ENCODE results near the gene LILRA2.
A peak's percentile ranks its signal among the peaks of the same experiment; 100 is the strongest.
"Not testable (repeated sequence)": the region's sequence is repeated elsewhere in the genome, so short reads cannot be mapped to it uniquely, and the experiment has no call there.

Gene LILRA2

DNA sequence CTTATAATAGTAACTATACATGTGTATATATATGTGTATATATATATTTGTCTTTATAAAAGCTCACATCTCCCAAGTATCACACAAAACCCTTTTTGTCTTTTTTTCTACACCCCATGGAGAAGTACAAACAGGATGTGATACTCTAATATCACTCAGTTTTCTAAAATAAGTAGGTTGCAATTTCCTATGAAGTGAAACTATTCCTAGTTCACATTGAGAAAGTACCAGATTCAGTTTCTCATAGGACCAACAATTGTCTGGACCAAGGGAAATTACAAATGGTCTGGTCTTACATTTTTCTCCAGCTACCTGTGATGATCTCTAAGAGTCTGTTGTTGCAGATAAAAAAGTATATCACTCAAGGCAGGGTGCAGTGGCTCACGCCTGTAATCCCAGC is 38.8 kb downstream of the LILRA2 start:
- DNase-seq = peak; percentile 93

DNA sequence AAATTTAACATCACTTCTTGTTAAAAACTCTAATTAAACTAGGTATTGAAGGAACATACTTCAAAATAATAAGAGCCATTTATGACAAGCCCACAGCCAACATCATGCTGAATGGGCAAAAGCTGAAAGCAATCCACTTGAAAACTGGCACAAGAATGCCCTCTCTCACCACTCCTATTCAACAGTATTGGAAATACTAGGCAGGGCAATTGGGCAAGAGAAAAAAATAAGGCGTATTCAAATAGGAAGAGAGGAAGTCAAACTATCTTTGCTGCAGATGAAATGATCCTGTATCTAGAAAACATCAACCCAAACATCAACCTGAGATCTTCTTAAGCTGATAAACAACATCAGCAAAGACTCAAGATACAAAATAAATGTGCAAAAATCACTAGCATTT is 41.1 kb downstream of the LILRA2 start:
- peak; percentile 82 for DNase-seq

DNA sequence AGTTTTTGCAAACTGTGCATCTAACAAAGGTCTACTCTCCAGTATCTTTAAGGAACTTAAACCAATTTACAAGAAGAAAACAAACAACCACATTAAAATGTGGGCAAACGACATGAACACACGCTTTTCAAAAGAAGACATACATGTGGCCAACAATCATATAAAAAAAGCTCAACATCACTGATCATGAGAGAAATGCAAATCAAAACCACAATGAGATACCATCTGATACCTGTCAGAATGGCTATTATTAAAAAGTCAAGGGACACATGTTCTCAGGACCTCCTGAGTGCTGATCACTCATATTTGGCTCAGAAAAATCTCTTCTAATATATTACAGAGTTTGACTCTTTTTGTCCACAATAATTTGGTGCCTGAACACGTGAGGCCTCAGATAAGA is 42.5 kb downstream of the LILRA2 start:
- DNase-seq = no peak

DNA sequence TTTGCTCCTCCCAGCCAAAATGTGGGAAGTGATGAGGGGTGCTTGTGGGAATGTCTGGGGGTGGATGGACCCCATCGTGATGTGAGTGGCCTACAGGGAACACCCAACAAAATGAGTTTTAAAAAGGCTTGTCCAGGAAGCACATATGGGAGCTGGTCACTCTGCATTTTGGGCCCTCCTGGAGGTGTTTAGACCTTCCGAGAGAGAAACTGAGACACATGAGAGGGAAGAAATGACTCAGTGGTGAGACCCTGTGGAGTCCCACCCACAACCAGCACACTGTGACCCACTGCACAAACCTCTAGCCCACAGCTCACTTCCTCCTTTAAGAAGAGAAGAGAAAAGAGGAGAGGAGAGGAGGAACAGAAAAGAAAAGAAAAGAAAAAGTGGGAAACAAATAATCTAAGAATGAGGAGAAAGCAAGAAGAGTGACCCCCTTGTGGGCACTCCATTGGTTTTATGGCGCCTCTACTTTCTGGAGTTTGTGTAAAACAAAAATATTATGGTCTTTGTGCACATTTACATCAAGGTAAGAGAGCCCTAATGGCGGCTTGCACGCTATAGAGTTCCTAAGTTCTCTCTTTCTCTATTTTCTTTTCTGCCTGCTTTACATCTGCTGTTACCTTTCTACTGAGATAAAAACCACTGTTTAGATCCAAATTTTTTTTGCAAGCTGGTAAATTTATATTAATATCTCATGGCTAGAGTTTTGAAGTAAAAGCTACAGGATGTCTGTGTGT is 43.4 kb downstream of the LILRA2 start:
- DNase-seq = peak; percentile 90

DNA sequence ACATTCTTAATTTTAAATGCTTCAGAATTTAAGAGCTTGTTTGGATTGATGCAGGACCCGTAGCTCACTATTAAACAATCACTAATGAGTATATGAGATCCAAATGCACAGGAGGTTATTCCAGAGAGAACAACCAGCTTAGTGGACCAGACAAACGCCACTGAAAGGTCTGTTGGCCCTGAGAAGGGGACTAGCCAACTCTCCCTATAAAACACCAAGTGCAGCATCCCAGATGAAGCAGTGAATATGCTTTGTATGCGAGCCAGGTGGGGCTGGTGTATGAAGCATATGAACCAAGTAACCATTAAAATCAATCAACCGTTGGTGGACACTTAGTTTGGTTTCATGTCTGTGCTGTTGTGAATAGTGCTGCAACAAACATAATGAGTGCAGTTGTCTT is 46.9 kb downstream of the LILRA2 start:
- no peak for DNase-seq

DNA sequence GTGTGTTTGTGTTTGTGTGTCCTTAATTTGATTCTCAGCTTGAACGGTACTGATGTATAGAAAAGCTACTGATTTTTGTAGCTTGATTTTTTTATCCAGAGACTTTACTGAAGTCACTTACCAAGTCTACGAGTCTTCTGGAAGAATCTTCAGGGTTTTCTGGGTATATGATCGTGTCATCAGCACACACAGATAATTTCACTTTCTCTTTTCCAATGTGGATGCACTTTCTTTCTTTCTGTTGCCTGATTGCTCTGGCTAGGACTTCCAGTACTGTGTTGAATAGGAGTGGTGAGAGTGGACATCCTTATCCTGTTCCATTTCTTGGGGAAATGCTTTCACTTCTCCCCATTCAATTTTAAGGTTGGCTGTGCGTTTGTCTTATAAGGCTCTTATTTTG is 48.8 kb downstream of the LILRA2 start:
- DNase-seq = peak; percentile 70

DNA sequence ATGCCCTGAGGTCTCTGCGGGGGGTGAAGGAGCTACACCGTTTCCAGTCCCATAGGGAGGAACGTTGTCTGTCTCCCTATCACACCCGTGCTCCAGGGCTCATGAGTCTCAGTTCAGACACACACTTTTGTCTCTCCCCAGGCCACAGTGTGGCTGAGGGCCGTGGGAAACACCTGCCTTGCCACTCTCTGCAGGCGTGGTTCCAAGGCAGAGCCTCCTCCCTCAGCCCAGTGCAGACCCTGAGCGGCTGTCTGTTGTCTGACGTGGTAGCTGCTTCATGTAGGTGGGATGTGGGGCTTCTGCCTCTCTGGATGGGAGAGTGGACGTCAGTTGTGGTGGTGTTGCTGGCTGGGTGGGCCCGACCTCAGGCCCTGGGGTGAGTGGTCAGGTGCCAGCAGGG is 50.6 kb downstream of the LILRA2 start:
- DNase-seq = not testable (repeated sequence)

DNA sequence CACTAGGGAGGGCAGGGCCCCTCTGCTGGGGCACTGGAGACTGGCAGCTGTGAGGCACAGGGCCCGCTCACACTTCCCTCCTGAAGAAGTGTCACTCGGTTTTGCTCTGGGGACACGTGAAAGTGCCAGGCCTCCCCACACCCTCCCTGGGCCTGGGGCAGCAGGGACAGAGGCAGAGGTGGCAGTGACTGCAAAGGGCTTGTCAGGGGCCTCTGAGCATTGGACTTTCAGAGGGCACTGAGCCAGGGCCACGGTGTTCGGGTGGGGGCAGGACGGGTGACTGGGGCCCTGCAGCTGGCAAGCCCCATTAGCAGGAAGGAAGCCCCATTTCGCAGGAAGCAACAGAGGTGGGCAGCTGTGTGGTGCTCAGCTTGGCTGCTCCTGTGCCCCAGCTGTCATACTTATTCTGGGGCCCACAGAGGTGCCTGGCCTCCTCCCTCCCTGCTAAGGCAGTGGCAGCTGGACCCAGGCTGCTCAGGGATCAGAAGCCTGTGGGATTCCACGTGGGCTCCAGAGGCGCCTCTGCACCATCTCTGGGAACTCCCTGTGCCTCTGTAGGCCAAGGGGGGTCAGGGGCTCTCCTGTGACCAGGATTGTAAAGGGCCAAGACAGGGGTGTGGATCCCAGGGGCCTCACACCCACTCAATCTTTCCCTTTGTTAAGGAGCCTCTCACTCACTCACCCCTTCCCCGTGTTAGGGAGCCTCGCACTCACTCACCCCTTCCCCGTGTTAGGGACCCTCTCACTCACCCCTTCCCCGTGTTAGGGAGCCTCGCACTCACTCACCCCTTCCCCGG is 51.5 kb downstream of the LILRA2 start:
- DNase-seq = not testable (repeated sequence)

DNA sequence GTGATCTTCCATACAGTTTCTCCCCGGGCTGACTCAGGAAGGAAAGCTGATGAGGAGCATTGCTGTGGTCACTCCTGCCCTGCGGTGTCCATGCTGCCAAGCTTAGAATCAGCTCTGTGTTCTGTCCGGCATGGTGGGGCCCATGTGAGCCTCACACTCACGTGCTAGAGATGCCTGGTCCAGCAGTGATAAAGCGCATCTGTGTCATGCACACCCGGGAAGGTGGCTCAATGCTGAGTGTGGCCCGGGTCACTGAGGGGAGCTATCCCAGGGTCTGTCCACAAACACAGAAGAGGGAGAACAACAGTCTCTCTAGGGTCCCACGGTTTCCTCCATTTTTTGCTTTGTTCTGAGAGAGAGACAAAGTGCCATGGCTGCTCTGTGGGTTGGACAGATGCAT is 53.2 kb downstream of the LILRA2 start:
- no peak for DNase-seq

DNA sequence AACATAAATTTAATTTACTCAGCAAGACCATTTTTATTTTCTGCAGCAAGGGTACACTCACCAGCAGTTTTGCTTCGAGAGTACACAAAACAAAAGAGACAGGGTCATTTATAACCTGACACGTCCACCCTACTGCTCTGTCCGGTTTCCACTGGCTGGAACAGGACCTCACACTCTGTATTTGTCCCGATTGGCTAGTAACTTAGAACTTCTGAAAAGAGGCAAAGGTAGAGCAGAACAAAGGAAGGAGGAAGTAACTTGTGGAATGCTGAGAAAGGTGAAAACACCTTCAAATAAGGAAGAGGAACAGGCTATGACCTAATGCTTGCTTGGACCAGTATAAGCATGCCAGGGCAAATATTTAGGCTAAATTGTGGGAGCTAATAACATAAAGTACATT is 54.3 kb downstream of the LILRA2 start:
- not testable (repeated sequence) for DNase-seq

DNA sequence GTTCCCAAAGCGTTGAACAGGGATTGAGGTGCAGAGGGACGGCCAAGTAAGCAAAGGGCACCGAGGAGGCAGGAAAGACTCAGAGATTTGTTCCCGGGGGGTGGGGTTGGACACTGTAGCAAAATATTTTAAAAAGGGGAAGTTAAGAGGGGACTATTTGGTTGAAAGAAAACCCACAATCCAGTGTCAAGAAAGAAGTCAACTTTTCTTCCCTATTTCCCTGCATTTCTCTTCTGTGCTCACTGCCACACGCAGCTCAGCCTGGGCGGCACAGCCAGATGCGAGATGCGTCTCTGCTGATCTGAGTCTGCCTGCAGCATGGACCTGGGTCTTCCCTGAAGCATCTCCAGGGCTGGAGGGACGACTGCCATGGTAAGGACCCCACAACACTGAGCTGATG is 56.7 kb downstream of the LILRA2 start, which contains the start of gene LILRB1:
TSS of gene LILRB1 (plus strand) at position 223 of the 400 bp plus-strand sequence. CDS start 590 bp downstream, outside the sequence.
- peak; percentile 64 for DNase-seq

DNA sequence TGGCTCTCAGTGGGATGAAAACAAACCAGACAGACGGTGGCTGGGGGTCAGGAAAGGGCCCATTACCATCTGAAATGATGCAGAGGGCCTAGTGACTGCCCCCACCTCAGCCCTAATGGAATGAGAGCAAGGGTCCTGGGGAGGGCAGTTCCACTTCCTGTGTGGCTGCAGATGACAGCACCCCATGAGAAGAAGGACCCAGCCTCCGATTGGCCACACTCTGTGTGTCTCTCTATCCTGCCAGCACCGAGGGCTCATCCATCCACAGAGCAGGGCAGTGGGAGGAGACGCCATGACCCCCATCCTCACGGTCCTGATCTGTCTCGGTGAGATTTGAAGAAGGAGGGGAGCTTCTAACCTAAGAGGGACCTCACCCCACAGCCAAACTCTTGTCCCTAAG is 57.2 kb downstream of the LILRA2 start:
- DNase-seq = peak; percentile 44

DNA sequence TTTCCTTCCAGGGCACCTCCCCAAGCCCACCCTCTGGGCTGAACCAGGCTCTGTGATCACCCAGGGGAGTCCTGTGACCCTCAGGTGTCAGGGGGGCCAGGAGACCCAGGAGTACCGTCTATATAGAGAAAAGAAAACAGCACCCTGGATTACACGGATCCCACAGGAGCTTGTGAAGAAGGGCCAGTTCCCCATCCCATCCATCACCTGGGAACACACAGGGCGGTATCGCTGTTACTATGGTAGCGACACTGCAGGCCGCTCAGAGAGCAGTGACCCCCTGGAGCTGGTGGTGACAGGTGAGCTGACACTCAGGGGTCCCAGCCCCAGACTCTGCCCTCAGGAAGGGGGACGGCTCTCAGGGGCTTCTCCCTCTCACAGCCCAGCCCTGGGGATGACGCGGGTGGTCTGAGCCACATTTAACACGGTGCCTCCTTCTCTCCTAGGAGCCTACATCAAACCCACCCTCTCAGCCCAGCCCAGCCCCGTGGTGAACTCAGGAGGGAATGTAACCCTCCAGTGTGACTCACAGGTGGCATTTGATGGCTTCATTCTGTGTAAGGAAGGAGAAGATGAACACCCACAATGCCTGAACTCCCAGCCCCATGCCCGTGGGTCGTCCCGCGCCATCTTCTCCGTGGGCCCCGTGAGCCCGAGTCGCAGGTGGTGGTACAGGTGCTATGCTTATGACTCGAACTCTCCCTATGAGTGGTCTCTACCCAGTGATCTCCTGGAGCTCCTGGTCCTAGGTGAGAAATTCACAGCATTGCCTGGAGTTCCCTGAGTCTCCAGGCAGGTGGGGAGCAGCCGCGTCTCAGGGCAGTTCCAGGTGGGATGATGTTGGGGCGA is 58.1 kb downstream of the LILRA2 start:
- peak; percentile 52 for DNase-seq

DNA sequence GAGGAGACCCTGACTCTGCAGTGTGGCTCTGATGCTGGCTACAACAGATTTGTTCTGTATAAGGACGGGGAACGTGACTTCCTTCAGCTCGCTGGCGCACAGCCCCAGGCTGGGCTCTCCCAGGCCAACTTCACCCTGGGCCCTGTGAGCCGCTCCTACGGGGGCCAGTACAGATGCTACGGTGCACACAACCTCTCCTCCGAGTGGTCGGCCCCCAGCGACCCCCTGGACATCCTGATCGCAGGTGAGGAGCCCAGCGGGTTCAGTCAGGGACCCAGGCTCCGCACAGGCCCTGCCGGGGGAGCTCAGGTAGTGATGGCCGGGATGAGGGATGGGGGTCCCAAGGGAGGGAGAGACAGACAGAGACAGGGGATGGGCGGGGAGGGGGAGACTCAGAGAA is 58.9 kb downstream of the LILRA2 start:
- not testable (repeated sequence) for DNase-seq

DNA sequence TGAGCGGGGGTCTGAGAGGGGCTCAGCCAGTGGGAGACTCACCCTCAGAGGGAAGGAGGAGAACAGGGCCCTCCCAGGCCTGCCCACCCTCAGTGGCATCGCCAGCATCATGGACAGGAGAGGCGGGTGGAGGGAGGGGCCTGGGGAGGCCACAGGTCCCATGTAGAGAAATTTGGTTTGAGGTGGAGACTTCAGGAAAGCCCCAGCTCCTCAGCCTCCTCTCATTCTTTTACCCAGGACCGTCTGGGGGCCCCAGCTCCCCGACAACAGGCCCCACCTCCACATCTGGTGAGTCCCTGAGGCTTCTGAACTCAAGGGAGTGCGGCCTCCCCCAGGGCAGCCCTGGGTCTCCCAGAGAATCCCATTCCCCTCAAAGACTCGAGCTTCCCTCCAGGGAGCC is 59.8 kb downstream of the LILRA2 start:
- no peak for DNase-seq

DNA sequence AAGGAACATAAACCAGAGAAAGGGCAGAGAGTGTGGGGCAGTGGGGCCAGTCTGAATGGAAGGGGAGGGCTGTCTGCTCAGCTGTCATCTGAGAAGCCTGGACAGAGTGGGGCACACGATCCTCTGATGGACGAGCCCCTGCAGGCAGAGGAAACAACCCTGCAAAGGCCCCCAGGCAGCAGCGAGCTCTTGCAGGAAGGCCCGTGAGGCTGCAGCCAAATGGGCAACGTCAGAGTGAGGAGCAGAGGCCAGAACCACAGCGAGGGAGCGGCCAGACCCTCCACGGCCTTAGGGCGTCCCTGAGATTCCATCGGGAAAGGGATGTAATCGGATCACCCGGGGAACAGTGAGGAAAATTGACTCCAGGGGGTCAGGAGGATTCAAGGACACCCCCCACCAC is 62.5 kb downstream of the LILRA2 start:
- not testable (repeated sequence) for DNase-seq

DNA sequence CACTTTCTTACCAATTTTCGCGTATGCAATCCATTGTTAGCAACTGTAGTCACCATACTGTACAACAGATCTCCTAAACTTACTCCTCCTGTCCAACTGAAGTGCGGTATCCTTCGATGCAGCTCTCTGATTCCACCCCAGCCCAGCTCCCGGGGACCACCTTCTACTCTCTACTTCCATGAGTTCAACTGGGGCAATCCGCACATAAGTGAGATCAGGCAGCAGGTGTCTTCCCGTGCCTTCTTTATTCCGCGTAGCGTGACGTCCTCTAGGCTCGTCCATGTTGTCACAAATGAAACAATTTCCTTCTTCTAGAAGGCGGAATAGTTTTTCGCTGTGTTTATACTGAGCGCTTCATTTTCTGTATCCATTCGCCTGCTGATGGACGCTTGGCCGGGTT is 65.1 kb downstream of the LILRA2 start:
- no peak for DNase-seq

Data from inflammatory macrophage treated with lipopolysaccharide for 4 hours (primary cell).